Astrocyte (in vitro differentiated cells and primary cell): Measurements from ENCODE around the gene CD63. TPM values are rescaled to one million over a fixed set of nuclear protein-coding genes. Genes with fewer than 3 reads are reported as not detected.

Experiments used
- DNase-seq: peaks from one replicate; pipeline ENCODE4 v3.0.0-alpha.2; 2010; ENCODE audit warnings: low read depth
- FAIRE-seq: peaks from 2 replicates; lab custom pipeline; 2011; peaks lifted over from hg19 to GRCh38; lab: Jason Lieb, UNC
- H2AFZ ChIP-seq: 2 replicates; pipeline ENCODE4 v1.6.0; 2012; ENCODE audit warnings: low read depth, low read length, inconsistent platforms
- H3K27ac ChIP-seq: 2 replicates; pipeline ENCODE4 v1.5.1; 2011; ENCODE audit warnings: low read depth, low read length, inconsistent platforms
- H3K27me3 ChIP-seq: 2 replicates; pipeline ENCODE4 v1.6.0; 2011; ENCODE audit warnings: low read length, inconsistent platforms; ENCODE audit not compliant: insufficient read depth
- H3K36me3 ChIP-seq: 2 replicates; pipeline ENCODE4 v1.5.1; 2011; ENCODE audit warnings: low read length, inconsistent platforms; ENCODE audit not compliant: insufficient read depth
- H3K4me1 ChIP-seq: 2 replicates; pipeline ENCODE4 v1.5.1; 2011; ENCODE audit warnings: low read length, inconsistent platforms; ENCODE audit not compliant: insufficient read depth
- H3K4me2 ChIP-seq: 2 replicates; pipeline ENCODE4 v1.6.0; 2012; ENCODE audit warnings: low read length, inconsistent platforms
- H3K4me3 ChIP-seq: 2 replicates; pipeline ENCODE4 v1.5.1; 2011; ENCODE audit warnings: low read depth, mild to moderate bottlenecking, low read length, inconsistent platforms; ENCODE audit not compliant: insufficient read depth
- H3K79me2 ChIP-seq: 2 replicates; pipeline ENCODE4 v1.6.0; 2012; ENCODE audit warnings: mild to moderate bottlenecking, low read length, inconsistent platforms; ENCODE audit not compliant: insufficient read depth
- H3K9ac ChIP-seq: 2 replicates; pipeline ENCODE4 v1.6.0; 2012; ENCODE audit warnings: mild to moderate bottlenecking, low read length, inconsistent platforms
- H3K9me3 ChIP-seq: 2 replicates; pipeline ENCODE4 v1.5.1; 2012; ENCODE audit warnings: low read depth, mild to moderate bottlenecking, low read length, inconsistent platforms; ENCODE audit not compliant: insufficient read depth
- H4K20me1 ChIP-seq: 2 replicates; pipeline ENCODE4 v1.6.0; 2012; ENCODE audit warnings: low read length, inconsistent platforms; ENCODE audit not compliant: insufficient read depth
- H3K27ac Mint-ChIP-seq: one replicate; pipeline ENCODE4 v1.8.0; 2021; ENCODE audit warnings: mild to moderate bottlenecking, mixed read lengths; ENCODE audit not compliant: unreplicated experiment
- H3K27me3 Mint-ChIP-seq: one replicate; pipeline ENCODE4 v1.8.0; 2021; ENCODE audit warnings: low read depth, mixed read lengths; ENCODE audit not compliant: unreplicated experiment
- H3K36me3 Mint-ChIP-seq: one replicate; pipeline ENCODE4 v1.8.0; 2021; ENCODE audit warnings: low read depth, mixed read lengths; ENCODE audit not compliant: unreplicated experiment
- H3K4me1 Mint-ChIP-seq: one replicate; pipeline ENCODE4 v1.8.0; 2021; ENCODE audit warnings: low read depth, mixed read lengths; ENCODE audit not compliant: unreplicated experiment
- H3K4me3 Mint-ChIP-seq: one replicate; pipeline ENCODE4 v1.8.0; 2021; ENCODE audit warnings: mild to moderate bottlenecking, moderate library complexity, mixed read lengths; ENCODE audit not compliant: unreplicated experiment
- H3K9me3 Mint-ChIP-seq: one replicate; pipeline ENCODE4 v1.8.0; 2021; ENCODE audit warnings: mild to moderate bottlenecking, mixed read lengths; ENCODE audit not compliant: unreplicated experiment
- CTCF ChIP-seq: IDR thresholded peaks from 2 replicates; pipeline ENCODE4 v1.5.1; 2011; ENCODE audit warnings: low read depth, mild to moderate bottlenecking, inconsistent platforms, low read length, moderate library complexity; ENCODE audit not compliant: insufficient read depth
- EZH2 ChIP-seq: IDR thresholded peaks from 2 replicates; pipeline ENCODE4 v1.6.1; 2012; ENCODE audit warnings: mild to moderate bottlenecking, low read length, inconsistent platforms; ENCODE audit not compliant: insufficient read depth
- total RNA-seq: library from RNA; stranded (reverse); gene quantifications from 2 replicates; pipeline ENCODE4 v1.2.1, GENCODE V29; 2021

Gene CD63
- total RNA-seq, 1 donor from 2014 or later: 1,014 TPM

- peaks cover 12% of the 10 kb centered on the region for H3K4me1 ChIP-seq
- no peak overlapping the region for H3K4me3 ChIP-seq
- H3K27ac ChIP-seq: no peak overlapping the region
- FAIRE-seq (no peak), DNase-seq (no peak)
- no peak overlapping the region for H3K4me3 Mint-ChIP-seq
- peaks cover 37% of the 10 kb centered on the region for H3K79me2 ChIP-seq
- no peak overlapping the region for H3K27ac Mint-ChIP-seq
- H3K36me3 ChIP-seq: no peaks in the 10 kb centered on the region
- no peaks in the 10 kb centered on the region for H3K27me3 ChIP-seq
- no peak overlapping the region for H3K4me2 ChIP-seq
- no peak overlapping the region for H3K9ac ChIP-seq
- no peaks in the 10 kb centered on the region for H3K9me3 Mint-ChIP-seq
- no peaks in the 10 kb centered on the region for H3K9me3 ChIP-seq
- no peak for TF ChIP-seq EZH2
- no peak for TF ChIP-seq CTCF
- H3K36me3 Mint-ChIP-seq: peaks cover 3% of the 10 kb centered on the region
- H3K4me1 Mint-ChIP-seq: peaks cover 11% of the 10 kb centered on the region
- peaks cover 7% of the 10 kb centered on the region for H3K27me3 Mint-ChIP-seq
- H2AFZ ChIP-seq: no peak overlapping the region
- H4K20me1 ChIP-seq: peaks cover 4% of the 10 kb centered on the region
Measured at GRCh38 chr12:55702861-55703260, 25.9 kb downstream of the CD63 start.

GRCh38 chr12:55700255-55701018 lies 28.4 kb downstream of the CD63 start:
- no peak for FAIRE-seq
- peaks cover 22% of the 10 kb centered on the region for H3K79me2 ChIP-seq

More at GRCh38 chr12:55700255-55701018, 28.4 kb downstream of the CD63 start:
- H3K4me1 ChIP-seq: peaks cover 4% of the 10 kb centered on the region
- TF ChIP-seq EZH2 (no peak), CTCF (no peak)
- H3K9me3 Mint-ChIP-seq: no peaks in the 10 kb centered on the region
- peaks cover 11% of the 10 kb centered on the region for H3K27me3 Mint-ChIP-seq
- DNase-seq: no peak
- H3K36me3 ChIP-seq: no peaks in the 10 kb centered on the region
- no peak overlapping the region for H3K4me3 Mint-ChIP-seq
- H3K36me3 Mint-ChIP-seq: peaks cover 6% of the 10 kb centered on the region
- H3K4me2 ChIP-seq: no peak overlapping the region
- H3K27ac ChIP-seq: no peak overlapping the region
- H4K20me1 ChIP-seq: peaks cover 4% of the 10 kb centered on the region
- H2AFZ ChIP-seq: no peak overlapping the region
- H3K9me3 ChIP-seq: no peaks in the 10 kb centered on the region
- H3K27ac Mint-ChIP-seq: no peak overlapping the region
- H3K9ac ChIP-seq: no peak overlapping the region
- H3K27me3 ChIP-seq: no peaks in the 10 kb centered on the region
- H3K4me3 ChIP-seq: no peak overlapping the region
- peaks cover 11% of the 10 kb centered on the region for H3K4me1 Mint-ChIP-seq
